ENCODE measurements around the gene GPR87. TPM values are rescaled to one million over a fixed set of nuclear protein-coding genes. Genes with fewer than 3 reads are reported as not detected.

The GPR87 gene
- total RNA-seq, 1 donor from 2014 or later, result 0.24 TPM

GRCh38 chr3:151330899-151331298 is 14.3 kb upstream of the GPR87 start:
- no peaks in the 10 kb centered on the region for H3K36me3 ChIP-seq
- H3K4me1 ChIP-seq, result peaks cover 11% of the 10 kb centered on the region
- TF ChIP-seq CTCF (IDR thresholded peaks at IDR 0.05), result no peak
- H3K27ac ChIP-seq, result no peak overlapping the region
- H3K4me3 ChIP-seq, result no peak overlapping the region
- DNase-seq (no peak), ATAC-seq (peak; percentile 27 to 53)
- H3K27me3 ChIP-seq (ENCODE audit: low read depth), result no peaks in the 10 kb centered on the region
- intact Hi-C loops (cut with DNase I), result no loop called here
- H3K9me3 ChIP-seq, result no peaks in the 10 kb centered on the region

- H3K27ac ChIP-seq, result no peak overlapping the region
- no peaks in the 10 kb centered on the region for H3K9me3 ChIP-seq
- H3K36me3 ChIP-seq, result no peaks in the 10 kb centered on the region
- intact Hi-C loops (cut with DNase I), result no loop called here
- peaks cover 11% of the 10 kb centered on the region for H3K4me1 ChIP-seq
- H3K4me3 ChIP-seq, result no peak overlapping the region
- DNase-seq, result no peak
- no peak for TF ChIP-seq CTCF (IDR thresholded peaks at IDR 0.05)
- no peaks in the 10 kb centered on the region for H3K27me3 ChIP-seq (ENCODE audit: low read depth)
- no peak for ATAC-seq
These were observed 13.8 kb upstream of the GPR87 start for GRCh38 chr3:151330379-151330778.

GRCh38 chr3:151329363-151329762 is 12.7 kb upstream of the GPR87 start, which contains the start of gene P2RY13:
Gene P2RY13 (minus strand): TSS chr3:151329549. CDS start chr3:151329528, 21 bp downstream.
- Histone ChIP-seq H3K36me3 (no peaks in the 10 kb centered on the region), H3K4me1 (peaks cover 11% of the 10 kb centered on the region), H3K4me3 (peak within 1 kb of the TSS; percentile 37), H3K27ac (peak within 1 kb of the TSS; percentile 59), H3K27me3 (ENCODE audit: low read depth) (no peaks in the 10 kb centered on the region), H3K9me3 (no peaks in the 10 kb centered on the region)
- intact Hi-C loops (cut with DNase I), result no loop called here
- DNase-seq (no peak), ATAC-seq (peak; percentile 44 to 62)
- no peak for TF ChIP-seq CTCF (IDR thresholded peaks at IDR 0.05)

GRCh38 chr3:151328298-151328995 is 11.8 kb upstream of the GPR87 start:
- peak; percentile 52 to 59 for ATAC-seq
- Histone ChIP-seq H3K27ac (peak overlapping the region; percentile 59), H3K4me3 (peak overlapping the region; percentile 37), H3K27me3 (ENCODE audit: low read depth) (no peaks in the 10 kb centered on the region), H3K4me1 (peaks cover 11% of the 10 kb centered on the region), H3K9me3 (no peaks in the 10 kb centered on the region), H3K36me3 (no peaks in the 10 kb centered on the region)
- no peak for TF ChIP-seq CTCF (IDR thresholded peaks at IDR 0.05)
- DNase-seq, result no peak
- intact Hi-C loops (cut with DNase I), result no loop called here

GRCh38 chr3:151327571-151328198 is 11.1 kb upstream of the GPR87 start:
- TF ChIP-seq CTCF (IDR thresholded peaks at IDR 0.05), result peak; percentile 60
- H3K4me3 ChIP-seq, result peak overlapping the region; percentile 37
- no peaks in the 10 kb centered on the region for H3K36me3 ChIP-seq
- no peaks in the 10 kb centered on the region for H3K9me3 ChIP-seq
- peaks cover 11% of the 10 kb centered on the region for H3K4me1 ChIP-seq
- intact Hi-C loops (cut with DNase I), result no loop called here
- DNase-seq, result no peak
- peak overlapping the region; percentile 59 for H3K27ac ChIP-seq
- ATAC-seq, result peak in 1 of 2 donors; percentile 64
- H3K27me3 ChIP-seq (ENCODE audit: low read depth), result no peaks in the 10 kb centered on the region

All from lower lobe of right lung (tissue), 2 donors.